ENCODE measurements around the gene PRL.

Gene PRL

DNA sequence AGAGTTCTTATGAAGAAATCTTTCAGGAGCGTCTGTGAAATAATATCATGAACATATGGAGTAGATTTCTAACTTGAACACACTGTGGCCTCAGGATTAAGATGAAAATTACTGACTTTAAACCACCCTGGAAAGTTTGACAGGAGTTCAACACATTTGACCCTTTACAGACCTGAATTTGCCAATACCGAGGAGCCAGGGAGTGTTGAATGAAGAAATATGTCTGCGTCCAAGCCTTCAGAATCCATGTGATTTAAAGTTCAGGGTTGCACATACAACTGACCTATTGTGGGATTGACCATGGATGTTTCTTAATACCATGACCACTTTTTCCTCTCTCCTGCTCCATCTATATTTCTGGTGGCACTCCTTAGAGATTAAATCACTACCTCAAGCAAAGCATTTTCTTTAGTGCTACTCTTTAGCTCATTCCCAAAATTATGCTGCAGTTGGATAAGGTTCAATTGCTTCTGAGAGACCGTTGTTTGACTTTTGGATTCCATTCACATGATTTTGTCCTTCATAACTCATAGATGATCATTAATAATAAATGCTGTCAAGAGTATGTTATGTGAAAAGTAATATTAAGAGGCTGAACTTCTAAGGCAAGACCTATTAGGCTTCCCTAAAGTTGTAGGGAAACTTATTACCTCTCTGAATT, 57.4 kb downstream of the PRL start:
- Histone ChIP-seq H3K4me3 (no peak overlapping the region), H3K9me3 (no peaks in the 10 kb centered on the region), H4K20me1 (no peaks in the 10 kb centered on the region), H3K9ac (no peak overlapping the region), H3K27me3 (no peaks in the 10 kb centered on the region), H3K36me3 (no peaks in the 10 kb centered on the region), H3K27ac (no peak overlapping the region), H3K4me1 (no peaks in the 10 kb centered on the region), H3K4me2 (no peak overlapping the region)
- no peak for TF ChIP-seq Cebpa-rat (IDR thresholded peaks at IDR 0.05)

GRCh38 chr6:22238861-22239260, 58.0 kb downstream of the PRL start:
- no peaks in the 10 kb centered on the region for H4K20me1 ChIP-seq
- no peaks in the 10 kb centered on the region for H3K9me3 ChIP-seq
- H3K4me2 ChIP-seq, result no peak overlapping the region
- no peak overlapping the region for H3K9ac ChIP-seq
- H3K27ac ChIP-seq, result no peak overlapping the region
- H3K36me3 ChIP-seq, result no peaks in the 10 kb centered on the region
- no peak overlapping the region for H3K4me3 ChIP-seq
- no peaks in the 10 kb centered on the region for H3K27me3 ChIP-seq
- TF ChIP-seq Cebpa-rat (IDR thresholded peaks at IDR 0.05), result no peak
- H3K4me1 ChIP-seq, result no peaks in the 10 kb centered on the region

DNA sequence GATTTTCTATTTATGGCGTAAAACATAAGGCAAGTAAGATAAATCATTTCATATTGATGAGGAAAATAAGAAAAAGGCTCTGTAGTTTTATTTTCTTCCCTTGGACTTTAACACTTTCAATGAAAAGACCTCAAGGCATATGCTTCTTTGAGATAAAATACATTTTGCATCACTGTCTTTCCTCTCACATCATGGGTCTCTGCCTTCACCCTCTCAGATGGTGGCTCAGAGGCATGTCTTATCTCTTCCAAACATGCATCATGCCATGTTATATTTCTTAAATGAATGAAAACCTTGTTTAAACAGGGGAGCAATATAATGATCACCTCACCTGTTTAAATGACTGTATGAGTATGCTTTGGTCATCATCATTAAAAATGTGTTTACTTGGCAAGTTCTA, 59.3 kb downstream of the PRL start:
- no peak for TF ChIP-seq Cebpa-rat (IDR thresholded peaks at IDR 0.05)
- no peaks in the 10 kb centered on the region for H3K27me3 ChIP-seq
- no peak overlapping the region for H3K27ac ChIP-seq
- H3K9ac ChIP-seq, result no peak overlapping the region
- no peaks in the 10 kb centered on the region for H3K36me3 ChIP-seq
- H3K4me2 ChIP-seq, result no peak overlapping the region
- no peaks in the 10 kb centered on the region for H3K9me3 ChIP-seq
- H3K4me3 ChIP-seq, result no peak overlapping the region
- H3K4me1 ChIP-seq, result no peaks in the 10 kb centered on the region
- no peaks in the 10 kb centered on the region for H4K20me1 ChIP-seq

All from BLaER1 (cell line).